Lung (tissue), 12 donors: ENCODE measurements around the gene RCSD1. TPM values are rescaled to one million over a fixed set of nuclear protein-coding genes. Genes with fewer than 3 reads are reported as not detected.

ENCODE experiments used
- ATAC-seq: fragments of 200-7000 bp; cut with Tn5 transposase; one replicate; pipeline ENCODE4 v1.9.1; 2020; ENCODE audit warnings: moderate number of reproducible peaks; ENCODE audit not compliant: insufficient read depth, low FRiP score
- DNase-seq, 3 donors: peaks; one replicate each; pipeline ENCODE4 v3.0.0-alpha.2; 2013 to 2017
- H3K27ac ChIP-seq, 2 donors: one replicate each; pipeline ENCODE4 v1.5.1; 2013; ENCODE audit warnings: mild to moderate bottlenecking in 2 of 2, moderate library complexity in 2 of 2, control low read depth in 1 of 2, inconsistent platforms in 1 of 2, low read depth in 1 of 2, low read length in 1 of 2
- H3K27me3 ChIP-seq, 3 donors: one replicate each; pipeline ENCODE4 v1.5.1; 2013; ENCODE audit warnings: low read length in 2 of 3; ENCODE audit not compliant: control insufficient read depth in 3 of 3, insufficient read depth in 3 of 3
- H3K36me3 ChIP-seq, 4 donors: one replicate each; pipeline ENCODE4 v1.5.1; 2013; ENCODE audit warnings: low read length in 4 of 4, mild to moderate bottlenecking in 1 of 4, moderate library complexity in 1 of 4; ENCODE audit not compliant: control insufficient read depth in 4 of 4, insufficient read depth in 4 of 4
- H3K4me1 ChIP-seq, 5 donors: one replicate each; pipeline ENCODE4 v1.5.1; 2013; ENCODE audit warnings: low read length in 5 of 5, mild to moderate bottlenecking in 2 of 5, moderate library complexity in 1 of 5; ENCODE audit not compliant: control insufficient read depth in 5 of 5, insufficient read depth in 5 of 5
- H3K4me3 ChIP-seq: one replicate; pipeline ENCODE4 v1.5.1; 2013; ENCODE audit warnings: mild to moderate bottlenecking, control low read depth, moderate library complexity
- H3K9ac ChIP-seq, 2 donors: one replicate each; pipeline ENCODE4 v1.5.1; 2013; ENCODE audit warnings: low read length in 2 of 2, control low read depth in 1 of 2; ENCODE audit not compliant: insufficient read depth in 1 of 2
- H3K9me3 ChIP-seq, 4 donors: one replicate each; pipeline ENCODE4 v1.5.1; 2013; ENCODE audit warnings: low read length in 3 of 4, mild to moderate bottlenecking in 1 of 4, moderate library complexity in 1 of 4; ENCODE audit not compliant: control insufficient read depth in 4 of 4, insufficient read depth in 3 of 4
- CTCF ChIP-seq: IDR thresholded peaks from 2 replicates; pipeline ENCODE4 v1.5.1; 2012; ENCODE audit warnings: mild to moderate bottlenecking; ENCODE audit errors: control extremely low read depth, extremely low read depth
- WGBS, 2 donors: extraction: QIAGEN DNeasy Blood & Tissue Kit; methylation state at CpG; one replicate each; pipeline ENCODE4 v1.1.7; 2013; 5-methylcytosine and 5-hydroxymethylcytosine counted together
- polyA plus RNA-seq, 2 donors: library from polyadenylated mRNA; stranded (reverse); fragments of 200-250 nt; gene quantifications; one replicate each; pipeline ENCODE4 v1.2.1, GENCODE V29; 2013
- total RNA-seq, 2 donors: library from RNA; depleted of rRNA in 1 of 2; stranded (reverse); fragments of >200 nt in 1 of 2; gene quantifications; one replicate each; pipeline ENCODE4 v1.2.1, GENCODE V29; 2014 to 2021
- donor health status: control.
- donor health status: control.
- donor health status: Bipolar disorder and iron deficiency.
- donor health status: healthy.
- donor health status: DM: yes; HTN: yes; CAD: no.

RCSD1 gene
- total and polyA plus RNA-seq, 4 donors, result 7.6 to 29.4 (median 23.8) TPM

GRCh38 chr1:167673265-167673664 lies 43.2 kb downstream of the RCSD1 start:
- Histone ChIP-seq H3K4me3 (no peak overlapping the region), H3K27me3 (no peaks in the 10 kb centered on the region), H3K36me3 (peaks cover 0 to 2% (median 0%) of the 10 kb centered on the region in 4 donors), H3K4me1 (peaks cover 0 to 18% (median 0%) of the 10 kb centered on the region in 5 donors), H3K9me3 (no peaks in the 10 kb centered on the region), H3K27ac (no peak overlapping the region), H3K9ac (no peak overlapping the region)
- 46 to 75% methylated on average over 4 of the region's 4 CpGs for WGBS, 2 donors
- ATAC-seq (no peak), DNase-seq (no peak)
- no peak for TF ChIP-seq CTCF

GRCh38 chr1:167674156-167674555 lies 44.1 kb downstream of the RCSD1 start:
- Histone ChIP-seq H3K4me3 (no peak overlapping the region), H3K27me3 (no peaks in the 10 kb centered on the region), H3K36me3 (peaks cover 0 to 2% (median 0%) of the 10 kb centered on the region in 4 donors), H3K9me3 (no peaks in the 10 kb centered on the region), H3K27ac (no peak overlapping the region), H3K9ac (no peak overlapping the region), H3K4me1 (peaks cover 0 to 18% (median 0%) of the 10 kb centered on the region in 5 donors)
- WGBS, 2 donors, result 71 to 74% methylated on average over 2 of the region's 2 CpGs
- no peak for TF ChIP-seq CTCF
- ATAC-seq (no peak), DNase-seq (no peak)

GRCh38 chr1:167675440-167675839 lies 45.4 kb downstream of the RCSD1 start:
- Histone ChIP-seq H3K9ac (no peak overlapping the region), H3K4me1 (peaks cover 0 to 8% (median 0%) of the 10 kb centered on the region in 5 donors), H3K36me3 (peaks cover 0 to 2% (median 0%) of the 10 kb centered on the region in 4 donors), H3K27ac (no peak overlapping the region), H3K9me3 (no peaks in the 10 kb centered on the region), H3K27me3 (no peaks in the 10 kb centered on the region), H3K4me3 (no peak overlapping the region)
- no peak for TF ChIP-seq CTCF
- 86 to 94% methylated on average over 5 of the region's 5 CpGs for WGBS, 2 donors
- ATAC-seq (no peak), DNase-seq (no peak)
